Measurements from ENCODE around the gene DLAT.
"Not testable (repeated sequence)": the region's sequence is repeated elsewhere in the genome, so short reads cannot be mapped to it uniquely, and the experiment has no call there.

DLAT gene

GRCh38 chr11:112026784-112027410, 1.7 kb downstream of the DLAT start:
- H3K4me3 ChIP-seq (ENCODE audit: low read depth in 1 of 2, low read length in 2 of 2); H3K27me3 ChIP-seq (ENCODE audit: low read depth, low read length); H3K27ac ChIP-seq (ENCODE audit: low read length): not testable (repeated sequence)

GRCh38 chr11:112029460-112029859, 4.3 kb downstream of the DLAT start:
- no peak overlapping the region for H3K4me3 ChIP-seq (ENCODE audit: low read depth in 1 of 2, low read length in 2 of 2)
- H3K36me3 ChIP-seq (ENCODE audit: control insufficient read depth in 1 of 2, insufficient read depth in 2 of 2, low read length in 2 of 2) = peaks cover 32 to 46% of the 10 kb centered on the region in 2 donors
- no peak overlapping the region for H3K27ac ChIP-seq (ENCODE audit: low read length)
- peaks cover under 1 to 6% of the 10 kb centered on the region in 2 donors for H3K4me1 ChIP-seq (ENCODE audit: control insufficient read depth in 1 of 2, insufficient read depth in 2 of 2, low read length in 2 of 2)
- H3K9me3 ChIP-seq (ENCODE audit: control insufficient read depth in 1 of 2, low read length in 2 of 2) = no peaks in the 10 kb centered on the region
- no peaks in the 10 kb centered on the region for H3K27me3 ChIP-seq (ENCODE audit: low read depth, low read length)

More at GRCh38 chr11:112026784-112027410, 1.7 kb downstream of the DLAT start:
- Histone ChIP-seq H3K4me1 (ENCODE audit: control insufficient read depth in 1 of 2, insufficient read depth in 2 of 2, low read length in 2 of 2) (peaks cover 5 to 14% of the 10 kb centered on the region in 2 donors), H3K36me3 (ENCODE audit: control insufficient read depth in 1 of 2, insufficient read depth in 2 of 2, low read length in 2 of 2) (peaks cover 27 to 35% of the 10 kb centered on the region in 2 donors)
- not testable (repeated sequence) for H3K9me3 ChIP-seq (ENCODE audit: control insufficient read depth in 1 of 2, low read length in 2 of 2)

GRCh38 chr11:112033902-112034301, 8.7 kb downstream of the DLAT start:
- no peak overlapping the region for H3K27ac ChIP-seq (ENCODE audit: low read length)
- no peak overlapping the region for H3K4me3 ChIP-seq (ENCODE audit: low read depth in 1 of 2, low read length in 2 of 2)
- H3K36me3 ChIP-seq (ENCODE audit: control insufficient read depth in 1 of 2, insufficient read depth in 2 of 2, low read length in 2 of 2) = peaks cover 40 to 61% of the 10 kb centered on the region in 2 donors
- H3K27me3 ChIP-seq (ENCODE audit: low read depth, low read length) = no peaks in the 10 kb centered on the region
- H3K4me1 ChIP-seq (ENCODE audit: control insufficient read depth in 1 of 2, insufficient read depth in 2 of 2, low read length in 2 of 2) = no peaks in the 10 kb centered on the region
- no peaks in the 10 kb centered on the region for H3K9me3 ChIP-seq (ENCODE audit: control insufficient read depth in 1 of 2, low read length in 2 of 2)

- no peaks in the 10 kb centered on the region for H3K4me1 ChIP-seq (ENCODE audit: control insufficient read depth in 1 of 2, insufficient read depth in 2 of 2, low read length in 2 of 2)
- no peaks in the 10 kb centered on the region for H3K27me3 ChIP-seq (ENCODE audit: low read depth, low read length)
- peaks cover 29 to 46% of the 10 kb centered on the region in 2 donors for H3K36me3 ChIP-seq (ENCODE audit: control insufficient read depth in 1 of 2, insufficient read depth in 2 of 2, low read length in 2 of 2)
- no peak overlapping the region for H3K27ac ChIP-seq (ENCODE audit: low read length)
- no peak overlapping the region for H3K4me3 ChIP-seq (ENCODE audit: low read depth in 1 of 2, low read length in 2 of 2)
- no peaks in the 10 kb centered on the region for H3K9me3 ChIP-seq (ENCODE audit: control insufficient read depth in 1 of 2, low read length in 2 of 2)
These were observed 12.3 kb downstream of the DLAT start for GRCh38 chr11:112037527-112037926.

GRCh38 chr11:112042161-112042960, 17.2 kb downstream of the DLAT start:
- H3K9me3 ChIP-seq (ENCODE audit: control insufficient read depth in 1 of 2, low read length in 2 of 2) = no peaks in the 10 kb centered on the region
- no peaks in the 10 kb centered on the region for H3K4me1 ChIP-seq (ENCODE audit: control insufficient read depth in 1 of 2, insufficient read depth in 2 of 2, low read length in 2 of 2)
- H3K27ac ChIP-seq (ENCODE audit: low read length) = no peak overlapping the region
- H3K4me3 ChIP-seq (ENCODE audit: low read depth in 1 of 2, low read length in 2 of 2) = no peak overlapping the region
- no peaks in the 10 kb centered on the region for H3K27me3 ChIP-seq (ENCODE audit: low read depth, low read length)
- peaks cover 33 to 49% of the 10 kb centered on the region in 2 donors for H3K36me3 ChIP-seq (ENCODE audit: control insufficient read depth in 1 of 2, insufficient read depth in 2 of 2, low read length in 2 of 2)

- Histone ChIP-seq H3K4me1 (ENCODE audit: control insufficient read depth in 1 of 2, insufficient read depth in 2 of 2, low read length in 2 of 2) (no peaks in the 10 kb centered on the region), H3K27ac (ENCODE audit: low read length) (no peak overlapping the region), H3K36me3 (ENCODE audit: control insufficient read depth in 1 of 2, insufficient read depth in 2 of 2, low read length in 2 of 2) (peaks cover 27 to 43% of the 10 kb centered on the region in 2 donors), H3K27me3 (ENCODE audit: low read depth, low read length) (no peaks in the 10 kb centered on the region), H3K4me3 (ENCODE audit: low read depth in 1 of 2, low read length in 2 of 2) (no peak overlapping the region), H3K9me3 (ENCODE audit: control insufficient read depth in 1 of 2, low read length in 2 of 2) (no peaks in the 10 kb centered on the region)
These were observed 17.7 kb downstream of the DLAT start for GRCh38 chr11:112042961-112043304.

GRCh38 chr11:112044961-112045360, 19.8 kb downstream of the DLAT start:
- H3K4me3 ChIP-seq (ENCODE audit: low read depth in 1 of 2, low read length in 2 of 2) = no peak overlapping the region
- no peaks in the 10 kb centered on the region for H3K9me3 ChIP-seq (ENCODE audit: control insufficient read depth in 1 of 2, low read length in 2 of 2)
- H3K36me3 ChIP-seq (ENCODE audit: control insufficient read depth in 1 of 2, insufficient read depth in 2 of 2, low read length in 2 of 2) = peaks cover 18 to 41% of the 10 kb centered on the region in 2 donors
- no peaks in the 10 kb centered on the region for H3K4me1 ChIP-seq (ENCODE audit: control insufficient read depth in 1 of 2, insufficient read depth in 2 of 2, low read length in 2 of 2)
- H3K27me3 ChIP-seq (ENCODE audit: low read depth, low read length) = no peaks in the 10 kb centered on the region
- H3K27ac ChIP-seq (ENCODE audit: low read length) = no peak overlapping the region

- not testable (repeated sequence) for H3K9me3 ChIP-seq (ENCODE audit: control insufficient read depth in 1 of 2, low read length in 2 of 2); H3K27me3 ChIP-seq (ENCODE audit: low read depth, low read length); H3K4me1 ChIP-seq (ENCODE audit: control insufficient read depth in 1 of 2, insufficient read depth in 2 of 2, low read length in 2 of 2); H3K27ac ChIP-seq (ENCODE audit: low read length); H3K4me3 ChIP-seq (ENCODE audit: low read depth in 1 of 2, low read length in 2 of 2)
- peaks cover 23 to 42% of the 10 kb centered on the region in 2 donors for H3K36me3 ChIP-seq (ENCODE audit: control insufficient read depth in 1 of 2, insufficient read depth in 2 of 2, low read length in 2 of 2)
These were observed 21.4 kb downstream of the DLAT start for GRCh38 chr11:112046647-112047046.

- not testable (repeated sequence) for H3K4me1 ChIP-seq (ENCODE audit: control insufficient read depth in 1 of 2, insufficient read depth in 2 of 2, low read length in 2 of 2); H3K27ac ChIP-seq (ENCODE audit: low read length); H3K27me3 ChIP-seq (ENCODE audit: low read depth, low read length); H3K4me3 ChIP-seq (ENCODE audit: low read depth in 1 of 2, low read length in 2 of 2); H3K9me3 ChIP-seq (ENCODE audit: control insufficient read depth in 1 of 2, low read length in 2 of 2)
- H3K36me3 ChIP-seq (ENCODE audit: control insufficient read depth in 1 of 2, insufficient read depth in 2 of 2, low read length in 2 of 2) = peaks cover 27 to 47% of the 10 kb centered on the region in 2 donors
These were observed 23.0 kb downstream of the DLAT start for GRCh38 chr11:112048256-112048655.

GRCh38 chr11:112049777-112050176, 24.6 kb downstream of the DLAT start:
- H3K9me3 ChIP-seq (ENCODE audit: control insufficient read depth in 1 of 2, low read length in 2 of 2) = no peaks in the 10 kb centered on the region
- no peak overlapping the region for H3K4me3 ChIP-seq (ENCODE audit: low read depth in 1 of 2, low read length in 2 of 2)
- peaks cover 31 to 54% of the 10 kb centered on the region in 2 donors for H3K36me3 ChIP-seq (ENCODE audit: control insufficient read depth in 1 of 2, insufficient read depth in 2 of 2, low read length in 2 of 2)
- no peak overlapping the region for H3K27ac ChIP-seq (ENCODE audit: low read length)
- H3K27me3 ChIP-seq (ENCODE audit: low read depth, low read length) = no peaks in the 10 kb centered on the region
- no peaks in the 10 kb centered on the region for H3K4me1 ChIP-seq (ENCODE audit: control insufficient read depth in 1 of 2, insufficient read depth in 2 of 2, low read length in 2 of 2)

- Histone ChIP-seq H3K36me3 (ENCODE audit: control insufficient read depth in 1 of 2, insufficient read depth in 2 of 2, low read length in 2 of 2) (peaks cover 26 to 48% of the 10 kb centered on the region in 2 donors), H3K9me3 (ENCODE audit: control insufficient read depth in 1 of 2, low read length in 2 of 2) (no peaks in the 10 kb centered on the region), H3K4me3 (ENCODE audit: low read depth in 1 of 2, low read length in 2 of 2) (no peak overlapping the region), H3K27ac (ENCODE audit: low read length) (no peak overlapping the region), H3K4me1 (ENCODE audit: control insufficient read depth in 1 of 2, insufficient read depth in 2 of 2, low read length in 2 of 2) (no peaks in the 10 kb centered on the region), H3K27me3 (ENCODE audit: low read depth, low read length) (no peaks in the 10 kb centered on the region)
These were observed 25.5 kb downstream of the DLAT start for GRCh38 chr11:112050721-112051120.

All from muscle layer of duodenum (tissue), 2 donors.